CD4-positive, CD25-positive, alpha-beta regulatory T cell (primary cell): Measurements from ENCODE around the gene CD82. TPM values are rescaled to one million over a fixed set of nuclear protein-coding genes. Genes with fewer than 3 reads are reported as not detected.

ENCODE experiments used
- ATAC-seq, 2 donors: fragments of 150-1000 bp; cut with Tn5 transposase; one replicate each; pipeline ENCODE4 v1.10.0; 2021; ENCODE audit warnings: low read depth in 2 of 2, moderate number of reproducible peaks in 2 of 2, moderate library complexity in 1 of 2
- DNase-seq, 3 donors: peaks; one replicate each; pipeline versions ENCODE4 v3.0.0 to v3.0.0-alpha.2; 2012 to 2022; ENCODE audit warnings: mixed read lengths in 1 of 3
- H3K27ac ChIP-seq: one replicate; pipeline ENCODE4 v1.7.0; 2013; ENCODE audit warnings: mild to moderate bottlenecking, low read length; ENCODE audit not compliant: insufficient read depth, poor library complexity, severe bottlenecking
- H3K27me3 ChIP-seq: one replicate; pipeline ENCODE4 v1.7.0; 2013; ENCODE audit warnings: low read length; ENCODE audit not compliant: control insufficient read depth, insufficient read depth
- H3K36me3 ChIP-seq: one replicate; pipeline ENCODE4 v1.7.0; 2013; ENCODE audit warnings: mild to moderate bottlenecking, low read length, moderate library complexity; ENCODE audit not compliant: control insufficient read depth, insufficient read depth
- H3K4me1 ChIP-seq: 2 replicates; pipeline ENCODE4 v1.7.0; 2013; ENCODE audit warnings: mild to moderate bottlenecking, low read length; ENCODE audit not compliant: insufficient read depth, control insufficient read depth, poor library complexity, severe bottlenecking
- H3K4me3 ChIP-seq: one replicate; pipeline ENCODE4 v1.7.0; 2013; ENCODE audit warnings: low read depth, mild to moderate bottlenecking, low read length, moderate library complexity
- H3K9me3 ChIP-seq, 2 experiments: 1 replicate in 1 of 2; 2 replicates in 1 of 2; pipeline ENCODE4 v1.7.0; 2013; ENCODE audit warnings: low read length in 2 of 2, mild to moderate bottlenecking in 1 of 2, moderate library complexity in 1 of 2; ENCODE audit not compliant: control insufficient read depth in 2 of 2
- H3K27ac Mint-ChIP-seq, 3 donors: one replicate each; pipeline ENCODE4 v1.8.0; 2020 to 2022; ENCODE audit warnings: mild to moderate bottlenecking in 3 of 3, mixed read lengths in 3 of 3, moderate library complexity in 2 of 3
- H3K27me3 Mint-ChIP-seq: one replicate; pipeline ENCODE4 v1.8.0; 2022; ENCODE audit warnings: mild to moderate bottlenecking, mixed read lengths
- H3K36me3 Mint-ChIP-seq: one replicate; pipeline ENCODE4 v1.8.0; 2020; ENCODE audit warnings: mixed read lengths
- H3K4me1 Mint-ChIP-seq, 4 donors: one replicate each; pipeline ENCODE4 v1.8.0; 2020 to 2022; ENCODE audit warnings: mixed read lengths in 4 of 4, mild to moderate bottlenecking in 1 of 4
- H3K4me3 Mint-ChIP-seq, 4 donors: one replicate each; pipeline ENCODE4 v1.8.0; 2020 to 2022; ENCODE audit warnings: mild to moderate bottlenecking in 4 of 4, mixed read lengths in 4 of 4, moderate library complexity in 3 of 4
- H3K9me3 Mint-ChIP-seq, 7 donors: one replicate each; pipeline ENCODE4 v1.8.0; 2020 to 2022; ENCODE audit warnings: mixed read lengths in 7 of 7, mild to moderate bottlenecking in 3 of 7, moderate library complexity in 2 of 7
- polyA plus RNA-seq, 4 donors: library from polyadenylated mRNA; unstranded; fragments of 300-500 nt; fragmentation: Illumina TruSeq; gene quantifications; one replicate each; pipeline ENCODE4 v1.2.3, GENCODE V29; 2021
- total RNA-seq: library from RNA; stranded (reverse); gene quantifications from one replicate; pipeline ENCODE4 v1.2.3, GENCODE V29; 2022

Gene CD82
- total and polyA plus RNA-seq, 5 donors from 2014 or later, result 81.0 to 167 (median 132) TPM

- Histone ChIP-seq H3K9me3 (no peaks in the 10 kb centered on the region), H3K4me3 (no peak overlapping the region), H3K4me1 (peaks cover 7% of the 10 kb centered on the region), H3K27me3 (no peaks in the 10 kb centered on the region), H3K36me3 (peaks cover 3% of the 10 kb centered on the region), H3K27ac (no peak overlapping the region)
- Mint-ChIP-seq H3K9me3 (peaks cover 0 to 4% (median 0%) of the 10 kb centered on the region in 7 donors), H3K4me3 (no peak overlapping the region), H3K36me3 (no peaks in the 10 kb centered on the region), H3K27me3 (peaks cover 4% of the 10 kb centered on the region), H3K4me1 (peaks cover 0 to 20% (median 8%) of the 10 kb centered on the region in 4 donors), H3K27ac (no peak overlapping the region)
- ATAC-seq (no peak), DNase-seq (no peak)
These were observed 58.4 kb downstream of the CD82 start for GRCh38 chr11:44623731-44624491.

DNA sequence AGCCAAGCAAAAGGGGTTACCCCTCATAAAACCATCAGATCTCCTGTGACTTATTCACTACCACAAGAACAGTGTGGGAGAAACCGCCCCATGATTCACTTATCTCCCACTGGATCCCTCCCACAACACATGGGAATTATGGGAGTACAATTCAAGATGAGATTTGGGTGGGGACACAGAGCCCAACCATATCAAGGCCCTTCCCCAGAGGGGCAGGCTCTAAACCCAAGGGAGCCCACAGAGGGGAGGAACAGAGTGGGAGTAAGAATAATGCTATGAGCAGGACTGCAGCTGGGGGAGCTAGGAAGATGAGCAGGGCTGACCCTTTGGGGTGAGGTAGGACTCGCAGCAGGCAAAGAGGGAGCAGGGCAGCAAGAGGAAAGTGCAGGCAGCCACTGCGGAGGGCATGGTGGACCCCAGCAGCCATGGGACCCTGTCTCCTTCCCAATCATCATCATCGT lies 59.3 kb downstream of the CD82 start:
- Histone ChIP-seq H3K4me3 (no peak overlapping the region), H3K9me3 (no peaks in the 10 kb centered on the region), H3K36me3 (no peaks in the 10 kb centered on the region), H3K27me3 (no peaks in the 10 kb centered on the region), H3K4me1 (peaks cover 7% of the 10 kb centered on the region), H3K27ac (no peak overlapping the region)
- Mint-ChIP-seq H3K27ac (no peak overlapping the region), H3K27me3 (peaks cover 4% of the 10 kb centered on the region), H3K4me3 (no peak overlapping the region), H3K36me3 (no peaks in the 10 kb centered on the region), H3K4me1 (peaks cover 0 to 21% (median 9%) of the 10 kb centered on the region in 4 donors), H3K9me3 (peaks cover 0 to 4% (median 0%) of the 10 kb centered on the region in 7 donors)
- ATAC-seq (no peak), DNase-seq (no peak)

DNA sequence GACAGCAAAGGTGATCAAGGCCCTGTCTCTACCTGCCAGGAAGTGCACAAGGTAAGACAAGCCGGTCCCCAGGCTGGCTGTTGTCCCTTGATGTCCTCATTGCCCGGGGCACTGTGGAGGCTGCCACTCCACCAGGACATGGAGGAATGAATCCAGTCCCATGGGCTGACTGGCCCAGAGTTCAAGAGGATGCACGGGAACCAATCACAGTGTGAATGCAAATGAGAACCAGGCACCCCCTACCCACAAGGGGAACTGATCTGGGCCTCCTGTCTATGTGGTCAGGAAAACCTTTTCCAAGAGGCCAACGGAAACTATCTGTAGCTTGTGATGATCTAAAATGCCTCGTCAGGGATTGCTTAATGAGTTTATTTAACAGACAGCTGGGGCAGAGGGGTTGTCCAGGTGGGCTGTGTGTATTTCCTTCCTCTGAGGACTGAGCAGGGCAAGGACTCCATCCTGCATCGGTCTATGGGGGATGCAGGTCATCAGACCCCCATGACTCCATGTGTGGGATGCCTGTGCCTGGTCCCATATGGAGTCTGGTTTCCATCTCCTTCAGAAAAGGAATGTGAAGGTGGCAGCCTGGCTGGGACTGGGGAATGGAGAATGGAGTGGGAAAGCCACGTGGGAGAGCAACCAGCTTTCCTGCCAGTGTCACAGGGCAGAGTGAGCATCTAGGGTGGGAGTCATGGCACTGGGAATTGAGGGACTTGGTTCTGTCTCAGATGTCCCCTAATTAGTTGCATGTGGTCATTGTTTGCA lies 60.5 kb downstream of the CD82 start:
- Histone ChIP-seq H3K4me1 (peaks cover 7% of the 10 kb centered on the region), H3K27me3 (no peaks in the 10 kb centered on the region), H3K27ac (no peak overlapping the region), H3K4me3 (no peak overlapping the region), H3K9me3 (no peaks in the 10 kb centered on the region), H3K36me3 (no peaks in the 10 kb centered on the region)
- Mint-ChIP-seq H3K4me1 (peaks cover 0 to 21% (median 9%) of the 10 kb centered on the region in 4 donors), H3K9me3 (peaks cover 0 to 4% (median 0%) of the 10 kb centered on the region in 7 donors), H3K36me3 (no peaks in the 10 kb centered on the region), H3K27me3 (peaks cover 4% of the 10 kb centered on the region), H3K4me3 (no peak overlapping the region), H3K27ac (no peak overlapping the region)
- ATAC-seq, result no peak
- no peak for DNase-seq

DNA sequence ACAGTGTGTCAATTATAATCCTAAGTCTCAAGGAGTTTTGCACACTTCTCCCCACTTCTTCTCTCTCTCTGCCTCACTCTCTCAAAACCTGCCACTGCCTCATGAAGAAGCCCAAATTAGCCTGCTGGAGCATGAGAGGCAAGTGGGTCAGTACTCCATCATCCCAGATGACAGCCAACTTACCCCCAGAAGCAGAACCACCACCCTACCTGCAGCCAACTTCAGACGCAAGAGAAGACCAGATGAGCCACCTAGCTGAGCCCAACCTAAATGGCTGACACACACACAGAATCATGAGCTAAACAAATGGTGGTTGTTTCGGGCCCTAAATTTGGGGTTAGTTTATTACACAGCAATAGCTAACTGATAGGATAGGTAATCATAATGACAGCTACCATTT lies 61.2 kb downstream of the CD82 start:
- DNase-seq (no peak), ATAC-seq (no peak)
- no peaks in the 10 kb centered on the region for H3K36me3 Mint-ChIP-seq
- Histone ChIP-seq H3K4me3 (no peak overlapping the region), H3K27me3 (no peaks in the 10 kb centered on the region), H3K9me3 (no peaks in the 10 kb centered on the region), H3K36me3 (no peaks in the 10 kb centered on the region), H3K4me1 (peaks cover 7% of the 10 kb centered on the region), H3K27ac (no peak overlapping the region)
- peaks cover 0 to 21% (median 9%) of the 10 kb centered on the region in 4 donors for H3K4me1 Mint-ChIP-seq
- H3K9me3 Mint-ChIP-seq, result peaks cover 0 to 4% (median 0%) of the 10 kb centered on the region in 7 donors
- no peak overlapping the region for H3K4me3 Mint-ChIP-seq
- H3K27ac Mint-ChIP-seq, result peak overlapping the region in 1 of 3 donors; percentile 65
- peaks cover 6% of the 10 kb centered on the region for H3K27me3 Mint-ChIP-seq

DNA sequence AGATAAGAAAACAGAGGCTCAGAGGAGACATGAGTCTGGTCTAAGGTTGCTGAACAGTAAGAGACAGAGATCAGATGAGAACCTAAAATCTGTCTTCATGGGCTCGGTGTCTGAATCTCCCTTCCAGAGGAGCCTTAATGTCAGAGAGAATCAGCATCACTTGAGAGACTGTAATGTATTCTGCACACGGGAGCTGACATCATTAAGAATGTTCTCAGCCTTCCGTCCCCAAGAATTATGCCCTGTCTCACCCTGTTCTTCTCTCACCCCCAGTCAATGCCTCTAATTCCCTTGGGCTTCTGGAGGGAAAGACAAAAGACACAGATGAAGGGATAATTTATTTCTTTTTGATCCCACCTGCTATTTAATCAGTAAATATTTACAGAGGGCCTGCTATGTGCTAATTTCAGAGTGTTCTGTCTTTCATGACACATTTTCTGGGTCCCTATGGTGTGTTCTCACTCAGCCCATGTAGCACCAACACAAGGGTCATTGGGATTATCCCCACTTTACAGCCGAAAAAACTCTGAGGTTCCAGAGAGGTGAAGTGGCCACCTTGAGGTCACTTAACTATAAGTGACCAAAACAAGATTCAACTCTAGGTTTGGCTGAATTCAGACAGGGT lies 61.8 kb downstream of the CD82 start:
- Mint-ChIP-seq H3K36me3 (no peaks in the 10 kb centered on the region), H3K9me3 (peaks cover 0 to 4% (median 0%) of the 10 kb centered on the region in 7 donors), H3K4me3 (no peak overlapping the region), H3K27me3 (peaks cover 10% of the 10 kb centered on the region), H3K27ac (no peak overlapping the region), H3K4me1 (peaks cover 0 to 17% (median 9%) of the 10 kb centered on the region in 4 donors)
- no peak overlapping the region for H3K4me3 ChIP-seq
- ATAC-seq (no peak), DNase-seq (no peak)
- H3K27ac ChIP-seq, result no peak overlapping the region
- H3K9me3 ChIP-seq, result no peaks in the 10 kb centered on the region
- peaks cover 7% of the 10 kb centered on the region for H3K4me1 ChIP-seq
- no peaks in the 10 kb centered on the region for H3K36me3 ChIP-seq
- no peaks in the 10 kb centered on the region for H3K27me3 ChIP-seq

- Histone ChIP-seq H3K27ac (no peak overlapping the region), H3K9me3 (no peaks in the 10 kb centered on the region), H3K27me3 (no peaks in the 10 kb centered on the region), H3K4me1 (peaks cover 3% of the 10 kb centered on the region), H3K36me3 (no peaks in the 10 kb centered on the region), H3K4me3 (no peak overlapping the region)
- peaks cover 10% of the 10 kb centered on the region for H3K27me3 Mint-ChIP-seq
- peaks cover 0 to 15% (median 5%) of the 10 kb centered on the region in 4 donors for H3K4me1 Mint-ChIP-seq
- ATAC-seq (no peak), DNase-seq (no peak)
- no peak overlapping the region for H3K4me3 Mint-ChIP-seq
- peaks cover 0 to 4% (median 0%) of the 10 kb centered on the region in 7 donors for H3K9me3 Mint-ChIP-seq
- H3K36me3 Mint-ChIP-seq, result no peaks in the 10 kb centered on the region
- no peak overlapping the region for H3K27ac Mint-ChIP-seq
These were observed 62.7 kb downstream of the CD82 start for GRCh38 chr11:44627911-44628729.
